Measurements from ENCODE around the gene PRMT7.
A peak's percentile ranks its signal among the peaks of the same experiment; 100 is the strongest.
"Not testable (repeated sequence)": the region's sequence is repeated elsewhere in the genome, so short reads cannot be mapped to it uniquely, and the experiment has no call there.

The PRMT7 gene

GRCh38 chr16:68283801-68284598, 26.8 kb upstream of the PRMT7 start:
- no peak for DNase-seq

- peak; percentile 34 to 41 for DNase-seq
Observed at GRCh38 chr16:68284847-68285246, 26.0 kb upstream of the PRMT7 start.

GRCh38 chr16:68285683-68286082, 25.1 kb upstream of the PRMT7 start:
- no peak for DNase-seq

DNA sequence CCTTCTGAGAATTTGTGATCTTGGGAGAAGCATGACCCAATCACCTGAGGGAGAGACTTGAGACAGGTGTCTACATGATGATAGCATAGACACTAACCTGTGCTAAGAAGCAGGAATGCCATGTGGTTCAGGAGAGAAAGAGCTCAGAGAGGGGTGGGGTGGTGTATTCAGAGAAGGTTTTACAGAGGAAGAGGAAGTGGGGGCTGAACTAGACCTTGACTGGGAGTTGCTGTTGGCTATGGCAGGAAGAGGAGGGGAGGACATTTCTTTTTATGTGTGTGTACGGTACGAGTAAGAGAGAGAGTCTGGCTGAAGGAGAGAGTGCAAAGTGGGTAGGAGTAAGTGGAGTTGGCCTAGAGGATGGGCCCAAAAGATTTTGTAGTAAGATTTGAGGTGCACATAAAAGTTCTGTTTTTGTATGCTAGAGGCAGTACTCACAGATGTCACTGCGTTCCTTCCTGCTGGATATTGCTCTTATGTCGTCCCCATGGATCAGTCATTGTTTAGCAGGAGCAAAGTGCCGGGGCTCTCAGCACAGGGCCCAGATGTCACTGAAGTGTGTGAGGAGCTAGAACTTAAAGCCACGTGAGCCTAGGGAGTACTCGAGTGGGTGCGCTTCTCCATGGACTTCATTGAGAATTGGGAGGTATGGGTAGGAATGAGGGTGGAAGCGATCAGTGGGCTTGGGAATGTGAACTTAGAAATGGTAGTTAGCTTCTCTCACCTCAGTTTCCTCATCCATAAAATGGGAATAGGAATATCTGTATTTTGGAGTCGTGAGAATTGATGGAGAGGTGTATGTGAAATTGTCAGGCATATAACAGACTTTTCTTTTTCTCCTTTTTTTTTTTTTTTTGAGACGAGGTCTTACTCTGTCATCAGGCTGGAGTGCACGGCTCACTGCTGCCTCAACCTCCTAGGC, 24.4 kb upstream of the PRMT7 start:
- DNase-seq = peak; percentile 29 to 65

DNA sequence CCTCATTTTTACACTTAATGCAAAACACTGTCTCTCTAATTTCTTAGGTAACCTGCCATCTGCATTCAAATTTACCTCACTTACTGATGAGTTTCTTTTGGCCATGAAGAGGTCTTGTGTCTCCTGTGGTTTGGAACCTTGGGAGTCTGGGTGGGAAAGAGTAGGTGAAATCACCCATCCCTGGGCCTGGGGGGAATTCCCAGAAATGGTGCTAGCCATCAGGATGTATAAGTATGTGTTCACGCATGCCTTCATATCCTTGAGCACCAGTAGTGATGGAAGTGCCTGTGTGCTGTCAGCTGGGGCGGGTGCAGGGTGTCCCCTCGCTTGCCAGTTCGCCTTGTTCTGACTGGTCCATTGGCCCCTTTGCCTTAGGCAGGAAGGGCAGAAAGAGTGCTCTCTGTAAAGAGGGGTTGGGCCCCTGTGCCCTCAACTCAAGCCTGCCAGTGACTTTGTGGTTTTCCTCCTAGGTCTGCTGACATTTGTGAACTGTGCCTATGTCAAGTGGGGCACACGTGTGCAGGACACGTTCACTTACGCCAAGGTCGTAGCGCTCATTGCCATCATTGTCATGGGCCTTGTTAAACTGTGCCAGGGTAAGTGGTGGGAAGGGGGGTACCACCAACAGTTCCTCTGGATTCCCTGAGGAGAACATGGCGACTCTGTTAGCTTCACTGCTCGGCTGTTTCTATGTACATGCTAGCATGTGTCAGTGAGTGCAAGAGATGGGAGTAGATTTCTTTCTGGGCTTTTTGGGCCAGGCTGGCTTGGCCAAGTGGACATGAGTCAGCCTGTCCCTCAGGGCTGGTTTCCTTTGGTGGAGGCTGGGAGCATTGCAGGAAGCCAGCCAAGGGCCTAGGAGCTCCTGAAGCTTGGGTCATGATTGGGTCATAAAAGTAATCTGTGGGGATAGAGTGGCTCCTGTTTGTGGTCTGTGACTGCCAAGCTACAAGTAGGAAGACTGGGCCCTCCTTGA, 23.3 kb upstream of the PRMT7 start:
- DNase-seq = peak; percentile 48 to 69

GRCh38 chr16:68288252-68288650, 22.6 kb upstream of the PRMT7 start:
- no peak for DNase-seq

GRCh38 chr16:68288796-68289195, 22.0 kb upstream of the PRMT7 start:
- DNase-seq = not testable (repeated sequence)

DNA sequence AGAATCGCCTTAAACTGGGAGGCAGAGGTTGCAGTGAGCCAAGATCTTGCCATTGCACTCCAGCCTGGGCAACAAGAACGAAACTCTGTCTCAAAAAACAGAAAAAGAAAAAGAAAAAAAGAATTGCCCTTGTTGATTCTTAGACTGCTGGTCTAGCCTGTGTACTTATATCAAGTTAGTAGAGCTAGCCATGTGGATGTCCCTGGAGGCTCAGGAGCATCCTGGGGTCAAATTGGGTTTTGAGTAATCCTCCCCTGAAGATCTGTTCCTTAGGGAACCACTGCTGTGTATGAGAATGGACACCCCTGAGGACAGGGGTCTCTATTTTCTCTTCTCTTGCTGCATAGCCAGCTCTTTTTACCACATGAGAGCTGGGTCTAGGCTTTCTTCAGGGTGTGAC, 21.6 kb upstream of the PRMT7 start:
- no peak for DNase-seq

DNA sequence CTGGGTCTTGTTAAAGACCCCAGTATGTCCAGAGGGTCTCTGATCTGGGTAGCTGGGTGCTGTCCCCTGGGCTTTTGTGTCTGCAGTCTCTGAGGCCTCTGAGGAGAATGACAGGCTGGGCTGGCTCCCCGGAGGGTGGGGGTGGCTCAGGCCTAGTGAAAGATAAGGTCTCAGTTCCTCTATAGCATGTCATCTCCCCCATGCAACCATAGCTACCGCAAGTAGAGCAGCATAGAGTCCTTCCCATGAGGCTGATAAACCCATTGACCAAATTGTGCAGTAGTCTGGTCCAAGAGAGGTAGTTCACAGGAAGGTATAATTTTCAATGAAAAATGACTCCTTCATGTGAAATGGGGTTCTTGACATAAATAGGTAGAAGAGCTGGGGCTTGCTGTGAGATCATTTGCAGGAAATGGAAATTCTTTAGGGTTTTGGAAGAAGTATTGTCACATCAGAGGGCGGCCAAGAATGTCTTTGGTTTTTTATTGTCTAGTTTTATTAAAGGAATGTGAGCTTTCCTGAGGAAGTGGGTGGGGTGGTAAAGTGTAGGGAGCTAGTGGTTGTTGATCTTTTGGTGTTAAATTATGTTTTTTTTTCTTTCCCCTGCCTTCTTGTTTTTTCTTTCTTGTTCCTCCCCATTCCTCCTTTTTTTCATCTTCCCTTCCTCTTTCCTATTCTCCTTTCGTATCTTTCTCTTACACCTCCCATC, 21.0 kb upstream of the PRMT7 start:
- peak; percentile 68 to 71 for DNase-seq

DNA sequence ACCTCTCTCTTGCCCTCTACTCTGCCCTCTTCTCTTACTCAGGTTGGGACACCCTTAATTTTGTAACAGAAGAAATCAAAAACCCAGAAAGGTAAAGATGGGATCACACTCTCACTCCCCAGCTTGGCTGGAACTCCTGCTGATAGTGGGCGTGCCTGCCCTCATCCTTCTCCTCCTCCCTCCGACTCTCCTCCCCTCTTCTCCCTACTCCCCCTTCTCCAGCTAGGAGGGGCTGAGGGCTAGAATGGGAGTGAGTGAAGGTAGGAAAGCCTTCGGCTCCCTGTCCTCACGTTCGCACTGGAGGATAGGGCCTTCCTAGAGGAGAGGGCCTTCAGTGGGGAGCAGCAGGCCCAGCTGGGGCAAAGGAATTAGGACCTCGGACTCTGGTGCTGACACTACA, 20.4 kb upstream of the PRMT7 start:
- DNase-seq = no peak

DNA sequence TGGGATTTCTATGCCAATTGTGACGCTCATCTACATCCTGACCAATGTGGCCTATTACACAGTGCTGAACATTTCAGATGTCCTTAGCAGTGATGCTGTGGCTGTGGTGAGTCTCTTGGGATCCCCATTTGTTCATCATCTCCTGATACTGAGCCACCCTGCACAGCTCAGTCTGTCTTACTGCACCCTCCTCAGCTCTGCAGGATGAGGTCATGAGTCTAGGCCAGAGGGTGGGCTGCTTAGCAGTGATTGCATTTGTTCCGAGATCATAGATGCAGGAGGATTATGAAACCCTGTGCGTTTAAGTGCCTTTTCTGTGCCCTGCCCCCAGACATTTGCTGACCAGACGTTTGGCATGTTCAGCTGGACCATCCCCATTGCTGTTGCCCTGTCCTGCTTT, 19.6 kb upstream of the PRMT7 start:
- no peak for DNase-seq

DNA sequence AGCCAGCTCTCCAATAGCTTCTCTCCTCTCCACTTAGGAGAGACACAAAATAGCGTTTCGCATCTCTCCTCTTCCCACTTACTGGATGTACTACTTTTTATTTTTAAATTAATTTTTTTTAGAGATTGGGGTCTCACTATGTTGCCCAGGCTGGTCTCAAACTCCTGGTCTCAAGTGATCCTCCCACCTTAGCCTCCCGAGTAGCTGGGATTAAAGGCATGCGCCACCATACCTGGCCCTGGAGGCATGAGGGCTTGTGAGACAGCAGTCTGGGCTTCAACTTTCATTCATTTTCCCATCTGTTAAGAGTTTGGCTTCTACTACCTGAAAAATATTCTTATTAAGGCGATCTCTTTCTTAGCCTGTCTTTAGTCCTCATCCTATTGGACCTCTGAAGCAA, 18.4 kb upstream of the PRMT7 start:
- no peak for DNase-seq

- no peak for DNase-seq
Observed at GRCh38 chr16:68296291-68296690, 14.5 kb upstream of the PRMT7 start.

DNA sequence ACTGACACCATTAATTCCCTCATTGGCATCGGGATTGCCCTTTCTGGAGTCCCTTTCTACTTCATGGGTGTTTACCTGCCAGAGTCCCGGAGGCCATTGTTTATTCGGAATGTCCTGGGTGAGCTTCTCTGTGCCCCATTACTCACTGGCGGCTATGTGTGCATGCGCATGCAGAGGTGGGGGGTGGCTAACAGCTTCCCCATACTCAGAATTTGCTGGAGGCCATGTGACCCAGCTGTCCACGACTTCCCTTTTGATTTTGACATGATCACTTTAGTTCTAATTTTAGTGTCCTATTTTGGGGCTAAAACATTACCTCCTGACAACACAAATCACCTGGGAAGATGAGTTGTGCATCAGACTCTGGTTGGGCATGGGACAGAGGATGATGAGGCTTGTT, 14.1 kb upstream of the PRMT7 start:
- DNase-seq = no peak

DNA sequence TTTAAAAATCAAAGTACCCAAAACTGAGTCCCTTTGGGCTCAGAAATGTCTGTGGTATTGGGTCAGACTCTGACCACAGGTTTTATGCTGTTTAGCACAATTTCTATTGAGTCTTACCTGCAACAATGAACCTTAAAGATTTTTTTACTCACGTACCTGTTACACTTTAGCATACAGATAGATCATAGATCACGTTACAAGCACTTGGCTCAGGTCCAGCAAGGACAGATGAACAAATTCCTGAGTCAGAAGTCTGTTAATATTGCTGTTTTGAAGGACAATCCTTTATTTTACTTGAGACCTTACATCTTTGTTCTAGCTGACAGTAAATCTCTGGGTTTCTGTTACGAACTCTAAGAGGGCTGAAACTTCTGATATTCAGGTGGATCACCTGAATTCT, 12.9 kb upstream of the PRMT7 start:
- DNase-seq = no peak

- no peak for DNase-seq
Observed at GRCh38 chr16:68298312-68298711, 12.5 kb upstream of the PRMT7 start.

DNA sequence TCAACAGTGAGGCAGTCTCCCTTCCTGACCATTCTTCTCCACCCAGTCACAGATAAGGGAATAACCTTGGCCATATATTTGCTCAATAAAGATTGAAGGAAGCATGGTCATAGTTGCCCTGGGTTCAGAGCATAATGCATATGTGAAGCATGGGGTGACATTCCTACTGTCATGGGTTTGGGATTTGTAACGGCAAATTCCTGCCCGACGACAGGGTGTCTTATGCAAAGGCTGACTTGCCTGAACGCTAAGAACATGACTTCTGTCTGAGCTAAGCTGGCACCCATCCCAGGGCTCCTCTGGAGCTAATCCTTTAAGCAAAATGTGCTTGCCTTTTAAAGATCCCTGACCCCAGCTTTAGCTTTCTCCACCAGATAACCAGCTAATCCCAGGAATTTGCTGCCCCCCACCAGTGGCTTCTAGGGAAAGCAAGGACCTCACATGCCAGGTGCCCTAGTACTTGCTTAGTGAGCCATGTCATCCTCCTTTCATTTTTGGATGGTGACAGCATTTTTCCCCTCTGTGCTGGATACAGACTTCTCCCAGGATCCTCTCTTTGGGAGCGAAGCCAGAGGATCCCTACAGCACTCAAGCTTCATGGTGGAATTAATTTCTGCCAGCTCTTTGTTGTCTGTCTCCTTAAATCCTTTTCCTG, 11.8 kb upstream of the PRMT7 start:
- no peak for DNase-seq

DNA sequence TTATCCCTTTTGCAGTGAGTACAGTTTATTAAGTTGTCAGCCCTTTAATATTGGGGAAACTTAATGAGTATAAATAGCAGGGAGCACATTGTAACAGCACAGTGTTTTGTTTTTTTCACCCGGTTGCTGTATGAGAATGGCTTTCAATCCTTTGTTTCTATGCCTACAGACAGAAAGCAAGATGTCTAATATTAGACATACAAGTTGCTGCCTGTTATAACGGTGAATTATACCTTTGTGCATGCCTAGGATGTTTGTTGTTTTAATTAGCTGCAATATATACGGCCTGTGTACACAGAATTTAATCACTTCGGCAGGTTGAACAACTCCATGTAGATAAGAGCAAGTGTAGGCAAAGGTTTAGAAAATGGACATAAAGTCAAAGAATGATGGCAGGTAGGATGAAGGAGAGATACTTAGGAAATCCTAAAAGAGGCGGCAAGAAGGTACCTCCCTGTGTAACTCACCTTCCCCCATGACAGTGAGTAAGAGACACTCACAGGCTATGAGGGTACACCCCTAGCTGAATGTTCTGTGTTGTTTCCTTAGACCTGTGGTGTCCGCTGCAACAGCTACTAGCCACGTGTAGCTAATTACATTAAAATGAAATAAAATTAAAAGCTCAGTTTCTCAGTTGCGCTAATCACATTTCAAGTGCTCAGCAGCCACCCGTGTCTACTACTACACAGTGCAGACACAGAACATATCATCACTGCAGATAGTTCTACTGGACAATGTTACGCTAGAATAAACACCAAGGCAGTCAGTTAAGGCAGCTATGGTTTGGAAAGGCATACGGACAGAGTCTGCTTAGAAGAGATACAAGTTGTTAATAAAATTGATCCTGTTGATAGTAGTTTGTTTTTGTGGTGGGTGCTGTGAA, 11.0 kb upstream of the PRMT7 start:
- DNase-seq = no peak

DNA sequence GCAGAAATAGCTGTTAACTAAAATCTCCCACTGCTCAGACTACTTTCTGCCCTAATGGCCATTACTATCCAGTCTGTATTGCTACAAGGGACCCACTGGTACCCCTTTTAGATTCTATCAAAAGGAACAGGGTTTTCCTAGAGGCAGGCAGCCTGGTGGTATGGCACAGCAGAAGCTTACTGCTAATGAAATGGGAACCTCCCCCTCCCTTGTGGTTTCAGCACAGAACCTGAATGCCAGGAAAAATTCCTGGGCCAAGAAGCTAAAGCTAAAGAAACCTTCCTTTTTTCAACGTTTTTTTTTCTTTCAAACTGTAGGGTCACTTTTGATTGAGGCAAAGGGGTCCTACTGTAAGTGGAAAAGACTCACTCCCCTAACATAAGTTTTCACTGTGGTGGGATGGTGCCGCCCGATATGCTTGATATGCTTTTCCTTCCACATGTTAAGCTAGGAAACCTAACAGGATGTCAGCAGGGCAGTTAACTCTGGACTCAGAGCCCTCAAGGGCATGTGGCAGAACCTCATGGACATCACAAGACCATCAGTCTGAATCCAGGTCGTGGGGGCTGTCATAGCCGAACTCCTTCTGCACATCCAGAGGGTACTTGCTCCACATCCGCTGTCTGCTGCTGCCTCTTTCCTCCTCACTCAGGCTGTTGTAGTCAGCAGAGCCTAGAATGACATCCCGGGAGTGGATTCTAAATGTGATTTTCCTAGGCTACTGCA, 9.9 kb upstream of the PRMT7 start:
- no peak for DNase-seq

GRCh38 chr16:68306633-68307032, 4.2 kb upstream of the PRMT7 start:
- no peak for DNase-seq
